IPS-11a (cell line): Measurements from ENCODE around the gene OR8G5.

Experiments used
- H3K4me3 ChIP-seq: one replicate; pipeline ENCODE4 v1.5.1; 2013; ENCODE audit warnings: low read depth, low read length, control low read depth

OR8G5 gene

DNA sequence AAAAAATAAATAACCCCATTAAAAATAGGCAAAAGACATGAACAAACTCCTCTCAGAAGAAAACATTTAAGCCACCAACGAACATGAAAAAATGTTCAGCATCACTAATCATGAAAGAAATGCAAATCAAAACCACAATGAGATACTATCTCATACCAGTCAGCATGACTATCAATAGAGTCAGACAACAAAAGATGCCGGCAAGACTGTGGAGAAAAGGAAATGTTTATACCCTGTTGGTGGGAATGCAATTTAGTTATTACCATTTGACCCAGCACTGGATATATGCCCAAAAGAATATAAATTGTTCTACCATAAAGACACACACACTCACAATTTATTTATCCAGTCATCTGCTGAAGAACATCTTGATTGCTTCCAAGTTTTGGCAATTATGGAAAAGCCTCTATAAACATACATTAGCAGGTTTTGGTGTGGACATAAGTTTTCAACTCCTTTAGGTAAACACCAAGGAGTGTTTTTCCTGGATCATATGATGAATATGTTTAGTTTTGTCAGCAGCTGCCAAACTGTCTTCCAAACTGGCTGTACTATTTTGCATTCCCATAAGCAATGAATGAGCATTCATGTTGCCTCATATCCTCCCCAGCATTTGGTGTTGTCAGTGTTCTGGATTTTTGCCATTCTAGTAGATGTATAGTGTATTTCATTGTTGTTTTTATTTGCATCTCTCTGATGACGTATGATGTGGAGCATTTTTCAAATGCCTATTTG, 29.6 kb downstream of the OR8G5 start:
- H3K4me3 ChIP-seq = no peak overlapping the region

GRCh38 chr11:124294687-124295086, 38.5 kb downstream of the OR8G5 start:
- no peak overlapping the region for H3K4me3 ChIP-seq

DNA sequence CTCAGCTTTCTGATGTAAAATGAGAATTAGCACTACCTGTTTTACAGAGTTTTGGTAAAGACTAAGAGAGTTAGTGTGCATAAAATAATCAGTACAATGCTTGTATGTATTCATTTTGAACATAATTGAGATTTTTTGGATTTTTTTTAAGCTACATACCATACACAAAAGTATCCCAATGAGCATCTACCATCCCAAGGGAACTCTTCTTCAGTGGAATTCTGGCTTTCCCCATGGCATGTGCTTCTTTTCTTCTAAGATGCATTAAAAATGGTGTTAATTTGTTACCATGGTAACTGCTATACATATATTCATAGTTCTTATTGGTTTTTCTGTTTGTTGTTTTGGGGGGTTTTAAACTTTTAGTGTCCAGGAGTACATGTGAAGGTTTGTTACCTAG, 39.8 kb downstream of the OR8G5 start:
- H3K4me3 ChIP-seq = no peak overlapping the region

DNA sequence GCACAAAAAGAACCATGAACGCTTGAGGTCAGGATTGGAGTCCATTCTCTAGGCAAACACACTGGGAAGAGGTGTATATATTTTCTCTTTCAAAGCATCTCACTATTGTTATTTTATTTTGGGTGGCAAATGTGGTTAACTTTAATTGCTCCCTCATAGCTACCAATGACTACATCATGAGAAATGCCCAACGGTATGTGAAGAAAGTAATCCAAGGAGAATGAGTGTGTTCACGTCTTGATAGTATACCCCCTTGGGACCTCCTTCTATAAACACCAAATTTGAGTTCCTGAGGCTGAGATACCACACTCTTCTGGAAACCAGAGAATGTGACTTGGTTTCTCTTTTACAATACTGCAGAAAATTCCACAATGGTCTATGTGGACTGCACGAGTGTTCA, 41.7 kb downstream of the OR8G5 start:
- no peak overlapping the region for H3K4me3 ChIP-seq

- no peak overlapping the region for H3K4me3 ChIP-seq
Observed at GRCh38 chr11:124301548-124301947, 45.4 kb downstream of the OR8G5 start.

GRCh38 chr11:124302347-124303125, 46.4 kb downstream of the OR8G5 start:
- no peak overlapping the region for H3K4me3 ChIP-seq

DNA sequence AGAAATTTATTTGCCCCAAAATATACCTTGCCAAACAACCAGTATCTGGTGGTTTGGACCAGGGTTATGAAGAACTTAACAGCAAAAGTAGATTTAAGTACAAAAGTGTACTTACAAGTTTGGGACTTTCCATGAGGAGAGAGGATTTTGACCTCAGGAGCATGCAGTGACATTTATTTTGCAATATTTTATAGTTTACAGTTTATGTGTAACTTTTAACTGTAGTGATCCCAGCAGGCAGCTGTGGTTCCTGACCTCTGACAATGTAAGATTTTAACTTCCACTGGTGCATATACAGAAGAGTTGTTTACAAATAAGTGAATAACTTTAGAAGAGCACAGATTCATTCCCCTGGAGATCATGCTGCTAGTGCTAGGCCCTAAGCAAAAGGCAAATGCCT, 50.9 kb downstream of the OR8G5 start:
- no peak overlapping the region for H3K4me3 ChIP-seq

DNA sequence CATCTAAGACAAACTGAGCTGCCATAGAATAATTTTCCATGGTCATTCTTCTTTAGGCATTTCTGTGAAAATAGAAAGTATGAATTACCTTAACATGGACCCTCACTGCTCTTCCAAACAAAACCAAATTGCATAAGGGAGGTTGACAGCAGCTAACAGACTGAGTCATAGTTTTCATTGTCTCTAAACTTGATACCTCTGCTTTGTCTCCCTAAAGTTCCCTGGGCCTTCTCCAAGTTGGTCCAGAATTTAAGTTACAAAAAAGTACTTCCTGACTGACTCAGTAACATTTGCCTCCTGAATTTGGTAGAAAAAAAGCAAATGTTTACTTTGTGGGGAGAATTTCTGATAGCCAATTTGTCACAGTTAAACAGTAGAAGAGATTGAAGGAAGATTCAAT, 54.5 kb downstream of the OR8G5 start:
- H3K4me3 ChIP-seq = no peak overlapping the region

DNA sequence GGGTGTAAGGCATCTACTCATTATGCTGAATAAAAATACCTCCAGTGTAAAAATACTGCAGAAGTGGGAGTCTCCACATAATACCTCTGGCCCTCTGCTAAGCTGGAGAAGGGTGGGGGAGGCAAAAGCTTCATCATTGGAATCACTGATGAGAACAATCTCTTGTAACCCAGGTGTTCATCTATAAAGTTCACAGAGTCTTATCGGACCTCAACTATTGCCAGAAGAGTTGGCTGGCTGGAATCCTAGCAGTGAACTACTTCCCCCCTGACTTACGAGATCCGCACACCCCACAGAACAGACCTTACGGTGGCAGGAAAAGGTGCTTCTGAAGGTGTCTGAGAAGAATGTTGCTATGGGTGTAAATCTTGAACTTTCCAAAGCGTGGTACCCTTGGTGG, 55.1 kb downstream of the OR8G5 start:
- H3K4me3 ChIP-seq = no peak overlapping the region

DNA sequence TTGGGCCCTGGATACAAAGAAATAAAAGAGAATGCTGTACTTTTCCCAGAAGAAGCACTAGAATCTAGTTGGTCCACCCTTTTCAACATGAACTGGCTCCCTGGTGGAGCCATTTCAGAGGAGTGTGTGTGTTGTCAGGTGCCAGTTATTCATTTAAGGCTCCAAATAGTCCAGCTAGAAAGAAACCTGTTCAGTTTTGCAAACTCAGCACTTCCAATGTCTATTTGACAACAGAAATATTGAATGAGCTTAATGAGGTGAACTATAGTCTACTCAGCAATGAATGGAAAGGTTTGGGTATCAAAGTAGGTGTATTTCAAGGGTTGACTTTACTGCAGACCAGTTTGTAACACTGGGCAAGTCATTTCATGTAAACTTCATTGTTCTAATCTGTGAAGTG, 55.5 kb downstream of the OR8G5 start:
- no peak overlapping the region for H3K4me3 ChIP-seq

- no peak overlapping the region for H3K4me3 ChIP-seq
Observed at GRCh38 chr11:124313131-124313530, 57.0 kb downstream of the OR8G5 start.

DNA sequence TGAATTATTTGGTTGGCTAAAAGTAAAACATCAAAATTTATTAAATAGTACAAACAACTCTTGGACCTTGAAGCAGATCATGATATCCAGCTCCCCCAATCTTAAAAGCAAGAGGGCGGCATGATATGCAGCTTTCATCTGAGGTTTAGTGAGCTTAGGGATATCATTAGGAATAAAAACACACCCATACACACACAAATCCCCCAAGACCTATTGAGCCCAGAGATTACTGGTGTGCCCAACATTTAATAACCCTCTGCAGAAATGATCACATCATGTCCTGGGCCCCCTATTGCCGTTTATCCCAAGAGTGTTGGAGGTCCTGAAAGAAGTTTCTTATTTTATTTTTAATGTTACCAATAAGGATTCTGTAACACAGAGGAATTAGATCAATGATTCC, 57.7 kb downstream of the OR8G5 start, which contains the start of gene OR8D1:
TSS of gene OR8D1 (minus strand) at position 101 of the 400 bp plus-strand sequence. CDS start 3,183 bp downstream, outside the sequence.
- H3K4me3 ChIP-seq = no peak within 1 kb of the TSS

DNA sequence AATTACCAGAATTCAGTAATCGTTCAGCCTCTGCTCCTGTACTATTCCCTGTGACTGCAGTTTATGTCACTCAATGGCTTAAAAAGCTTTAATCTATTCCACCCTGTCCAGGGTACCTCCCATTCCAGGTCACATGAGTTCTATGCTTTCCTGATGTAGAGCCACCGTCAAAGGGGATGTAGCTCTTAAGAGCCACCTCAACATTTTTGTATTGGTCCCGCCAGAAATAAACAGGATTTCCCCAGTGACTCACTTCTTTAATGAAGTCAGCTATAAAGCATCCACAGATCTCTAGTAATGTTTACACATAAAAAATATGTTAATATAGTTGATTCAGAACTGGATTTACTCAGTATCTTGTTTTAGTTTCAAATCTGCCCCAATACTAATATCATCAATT, 58.9 kb downstream of the OR8G5 start:
- H3K4me3 ChIP-seq = no peak overlapping the region
